AG08395 (cell line): ENCODE results near the gene LRRC15.

Source experiments
- DNase-seq: peaks from one replicate; pipeline ENCODE4 v3.0.0; 2012; ENCODE audit warnings: mixed read lengths, low spot score

LRRC15 gene

GRCh38 chr3:194360568-194360967 is 9.0 kb downstream of the LRRC15 start:
- DNase-seq, result no peak

GRCh38 chr3:194357681-194358080 is 11.9 kb downstream of the LRRC15 start:
- no peak for DNase-seq

- no peak for DNase-seq
Measured at GRCh38 chr3:194355379-194355778, 14.2 kb downstream of the LRRC15 start.

- DNase-seq, result no peak
Measured at GRCh38 chr3:194354315-194354714, 15.2 kb downstream of the LRRC15 start.

GRCh38 chr3:194352667-194353246 is 16.8 kb downstream of the LRRC15 start:
- DNase-seq, result no peak

- no peak for DNase-seq
Measured at GRCh38 chr3:194351952-194352536, 17.5 kb downstream of the LRRC15 start.

GRCh38 chr3:194351080-194351672 is 18.4 kb downstream of the LRRC15 start, which contains the start of gene CPN2:
CPN2 (minus strand) TSS chr3:194351328; CDS start chr3:194342702, 8,626 bp downstream.
- DNase-seq, result no peak

- DNase-seq, result no peak
Measured at GRCh38 chr3:194350726-194351071, 18.8 kb downstream of the LRRC15 start.

- DNase-seq, result no peak
Measured at GRCh38 chr3:194348354-194348753, 21.2 kb downstream of the LRRC15 start.

GRCh38 chr3:194346621-194347020 is 22.9 kb downstream of the LRRC15 start:
- DNase-seq, result peak; percentile 71

- DNase-seq, result no peak
Measured at GRCh38 chr3:194346035-194346434, 23.5 kb downstream of the LRRC15 start.

- DNase-seq, result peak; percentile 62
Measured at GRCh38 chr3:194344012-194344411, 25.5 kb downstream of the LRRC15 start.

- DNase-seq, result no peak
Measured at GRCh38 chr3:194343561-194343893, 26.0 kb downstream of the LRRC15 start.

GRCh38 chr3:194342861-194343560 is 26.5 kb downstream of the LRRC15 start:
- no peak for DNase-seq

GRCh38 chr3:194340757-194341400 is 28.7 kb downstream of the LRRC15 start:
- DNase-seq, result no peak

- no peak for DNase-seq
Measured at GRCh38 chr3:194339840-194340239, 29.7 kb downstream of the LRRC15 start.

- no peak for DNase-seq
Measured at GRCh38 chr3:194339356-194339755, 30.2 kb downstream of the LRRC15 start.

- peak; percentile 31 for DNase-seq
Measured at GRCh38 chr3:194337965-194338753, 31.4 kb downstream of the LRRC15 start.

- DNase-seq, result no peak
Measured at GRCh38 chr3:194336601-194337355, 32.8 kb downstream of the LRRC15 start.

GRCh38 chr3:194333981-194334320 is 35.6 kb downstream of the LRRC15 start:
- DNase-seq, result no peak
